AG04449 (cell line): ENCODE measurements around the gene BACH2.
A peak's percentile ranks its signal among the peaks of the same experiment; 100 is the strongest.

Experiments used
- CTCF ChIA-PET: fragments of 350-600 bp; formaldehyde crosslinking; extraction: SDS; loops from one replicate; lab custom pipeline; 2021; ENCODE audit warnings: antibody characterized with exemption; lab: Yijun Ruan, JAX
- POLR2A ChIA-PET: fragments of 400-600, 350-600 bp; formaldehyde crosslinking; extraction: SDS; loops from one replicate; lab custom pipeline; 2020; ENCODE audit warnings: antibody characterized with exemption, inconsistent platforms; lab: Yijun Ruan, JAX
- DNase-seq: peaks from one replicate; pipeline ENCODE4 v3.0.0-alpha.2; 2010; ENCODE audit warnings: low read depth, low spot score
- H3K4me3 ChIP-seq: 2 replicates; pipeline ENCODE4 v1.5.1; 2011; ENCODE audit warnings: low read depth, mild to moderate bottlenecking, control low read depth, low read length
- TF ChIP-seq, protein P1 (sequence below): IDR thresholded peaks from one replicate; pipeline ENCODE4 v1.5.1; 2011; ENCODE audit warnings: mild to moderate bottlenecking, moderate library complexity, low read length, control low read depth, inconsistent platforms; ENCODE audit not compliant: insufficient read depth; ENCODE audit errors: missing control alignments

BACH2 gene

DNA sequence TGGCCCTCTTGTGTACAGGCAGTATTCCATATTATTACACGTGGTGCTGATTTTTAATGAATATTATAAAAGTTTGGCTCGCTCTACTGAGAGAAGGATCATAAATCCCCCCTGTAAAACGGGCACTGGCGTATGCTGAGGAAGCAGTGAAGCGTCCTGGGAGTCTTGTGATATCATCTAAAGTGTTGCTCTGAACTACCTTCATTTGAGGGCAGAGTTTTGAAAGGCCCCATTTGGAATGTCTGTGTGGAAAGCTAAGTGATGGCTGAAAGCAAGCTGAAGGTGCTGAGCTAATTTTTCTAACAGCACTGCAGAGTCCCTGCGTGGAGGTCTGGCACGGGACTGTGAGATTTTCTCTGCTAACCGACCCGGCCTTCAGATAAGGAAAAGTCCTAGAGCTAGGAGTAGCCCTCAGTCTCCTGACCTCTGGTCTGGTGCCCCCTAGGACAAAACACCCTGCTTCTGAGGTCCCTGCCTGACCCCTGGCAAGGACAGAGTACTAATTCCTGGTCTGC lies 1.3 kb upstream of the BACH2 start:
- ChIA-PET CTCF (interaction anchor here (1.4 to 1.6 kb wide), 4 partner anchors 11 to 359 kb away, joined by 3 read pairs; no protein-coding TSS in a partner anchor), POLR2A (no interaction called here)
- TF ChIP-seq, protein P1, sequence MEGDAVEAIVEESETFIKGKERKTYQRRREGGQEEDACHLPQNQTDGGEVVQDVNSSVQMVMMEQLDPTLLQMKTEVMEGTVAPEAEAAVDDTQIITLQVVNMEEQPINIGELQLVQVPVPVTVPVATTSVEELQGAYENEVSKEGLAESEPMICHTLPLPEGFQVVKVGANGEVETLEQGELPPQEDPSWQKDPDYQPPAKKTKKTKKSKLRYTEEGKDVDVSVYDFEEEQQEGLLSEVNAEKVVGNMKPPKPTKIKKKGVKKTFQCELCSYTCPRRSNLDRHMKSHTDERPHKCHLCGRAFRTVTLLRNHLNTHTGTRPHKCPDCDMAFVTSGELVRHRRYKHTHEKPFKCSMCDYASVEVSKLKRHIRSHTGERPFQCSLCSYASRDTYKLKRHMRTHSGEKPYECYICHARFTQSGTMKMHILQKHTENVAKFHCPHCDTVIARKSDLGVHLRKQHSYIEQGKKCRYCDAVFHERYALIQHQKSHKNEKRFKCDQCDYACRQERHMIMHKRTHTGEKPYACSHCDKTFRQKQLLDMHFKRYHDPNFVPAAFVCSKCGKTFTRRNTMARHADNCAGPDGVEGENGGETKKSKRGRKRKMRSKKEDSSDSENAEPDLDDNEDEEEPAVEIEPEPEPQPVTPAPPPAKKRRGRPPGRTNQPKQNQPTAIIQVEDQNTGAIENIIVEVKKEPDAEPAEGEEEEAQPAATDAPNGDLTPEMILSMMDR: no peak
- no peak overlapping the region for H3K4me3 ChIP-seq
- no peak for DNase-seq

DNA sequence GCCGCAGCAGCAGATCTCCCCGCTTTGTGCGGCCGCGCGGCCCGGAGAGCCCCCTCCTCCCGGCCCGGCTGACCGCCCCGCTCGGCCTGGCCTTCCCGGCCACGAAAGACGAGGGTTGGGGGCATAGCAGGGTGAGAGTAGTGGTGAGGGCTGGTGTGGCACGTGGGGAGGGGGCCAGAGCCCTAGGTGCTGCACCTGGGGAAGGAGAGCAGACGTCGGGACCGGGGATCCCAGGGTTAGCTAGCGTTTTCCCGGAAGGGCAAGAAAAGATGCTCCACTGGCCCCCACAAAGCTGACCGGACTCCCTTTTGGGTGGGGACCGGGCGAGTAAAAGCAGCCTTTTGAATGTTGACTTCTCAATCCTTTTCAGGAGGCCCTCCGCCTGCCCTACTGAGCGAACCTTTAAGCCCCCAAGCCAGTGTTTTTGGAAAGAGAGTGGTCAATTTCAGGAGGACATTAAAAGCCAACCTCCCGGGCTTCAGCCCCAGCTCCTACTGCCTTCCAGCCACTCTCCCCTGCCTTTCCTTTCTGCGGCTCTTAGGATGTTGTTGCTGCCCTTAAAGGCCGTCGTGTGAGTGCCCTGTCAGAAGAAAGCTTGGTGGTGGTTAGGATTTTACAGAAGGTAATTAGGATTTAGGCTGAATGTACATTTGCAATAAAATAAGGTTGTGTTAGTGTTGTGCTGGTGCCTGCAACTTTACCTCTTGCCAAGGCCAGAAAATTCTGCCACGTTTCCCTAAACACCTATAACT lies 648 bp upstream of the BACH2 start:
- no peak for DNase-seq
- POLR2A ChIA-PET: interaction anchor here (0.6 kb wide), 2 partner anchors 12 to 139 kb away, joined by 3 read pairs; no protein-coding TSS in a partner anchor
- TF ChIP-seq, protein P1: no peak
- H3K4me3 ChIP-seq: peak overlapping the region; percentile 62
- CTCF ChIA-PET: interaction anchor here (1.4 to 1.6 kb wide), 4 partner anchors 11 to 359 kb away, joined by 3 read pairs; no protein-coding TSS in a partner anchor

DNA sequence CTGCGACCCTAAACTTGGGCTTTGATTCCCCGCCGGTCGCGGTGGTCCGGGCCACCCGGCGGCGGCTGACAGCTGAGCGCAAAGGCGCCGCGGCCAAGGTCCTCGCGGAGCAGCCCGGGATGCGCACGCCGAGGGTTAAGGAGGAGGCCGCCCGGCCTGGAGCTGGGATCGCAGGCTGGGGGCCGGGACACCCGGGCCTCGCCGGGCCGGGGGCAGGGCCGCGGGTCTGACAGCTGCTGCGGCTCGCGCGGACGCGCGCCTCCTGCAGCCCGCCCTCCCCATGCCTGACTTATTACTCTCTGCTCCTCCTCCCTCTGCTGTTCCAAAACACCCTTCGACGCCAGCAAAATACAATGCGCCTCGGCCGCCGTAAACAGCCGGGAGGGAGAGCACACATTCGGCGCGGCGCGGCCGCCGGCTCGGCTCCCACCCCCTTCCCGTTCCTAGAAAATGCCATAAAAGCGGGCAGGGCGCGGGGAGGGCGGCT lies 746 bp downstream of the BACH2 start:
- ChIA-PET POLR2A (interaction anchor here (0.7 to 1.3 kb wide), 2 partner anchors 77 to 309 kb away, joined by 3 to 4 read pairs; no protein-coding TSS in a partner anchor), CTCF (interaction anchor here (1.0 to 1.8 kb wide), 9 partner anchors 10 to 355 kb away, joined by 3 to 8 read pairs (median 4); no protein-coding TSS in a partner anchor)
- TF ChIP-seq, protein P1: peak; percentile 2
- DNase-seq: no peak
- H3K4me3 ChIP-seq: peak overlapping the region; percentile 62

DNA sequence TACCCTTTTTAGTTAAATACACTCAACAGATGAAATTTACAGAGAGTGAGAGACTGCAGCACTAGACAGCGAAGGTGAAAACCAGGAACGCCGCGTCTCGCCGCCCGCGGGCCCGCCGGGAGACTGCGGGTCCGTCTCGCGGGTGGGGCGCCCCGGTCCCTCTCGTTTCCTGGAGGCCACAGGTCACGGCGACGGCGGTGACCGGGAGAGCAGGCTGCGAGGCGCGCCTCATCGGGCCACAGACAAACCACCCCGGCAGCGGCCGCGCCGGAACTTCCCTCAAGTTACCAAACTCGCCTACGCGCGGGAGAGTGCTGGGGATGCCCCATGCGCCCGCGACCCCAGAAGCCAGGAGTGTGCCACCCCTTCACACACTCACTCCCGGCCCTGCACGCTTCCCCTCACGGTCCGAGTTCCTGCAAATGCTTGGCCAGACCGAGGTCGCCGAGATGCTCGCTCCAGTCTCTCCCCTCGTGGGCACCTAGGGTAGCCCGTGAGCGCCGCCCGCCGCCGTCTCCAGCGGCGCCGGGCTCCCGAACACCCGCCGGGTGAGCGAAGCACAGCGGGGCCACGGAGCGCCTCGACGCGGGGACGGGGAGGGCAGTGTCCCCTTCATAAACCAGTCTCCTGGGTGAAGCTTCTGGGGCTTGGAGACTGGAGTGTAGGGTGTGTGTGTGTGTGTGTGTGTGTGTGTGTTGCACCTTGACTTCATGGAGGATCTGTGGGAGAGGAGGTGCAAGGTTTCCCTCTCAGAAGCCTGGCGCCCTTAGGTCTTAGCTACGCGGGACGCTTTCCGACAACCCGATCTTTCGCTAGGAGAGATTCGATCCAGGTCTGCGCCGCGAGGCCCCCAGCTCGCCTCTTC lies 1.4 kb downstream of the BACH2 start:
- TF ChIP-seq, protein P1: peak; percentile 22
- DNase-seq: no peak
- CTCF ChIA-PET: interaction anchor here (1.0 to 1.8 kb wide), 8 partner anchors 11 to 355 kb away, joined by 3 to 8 read pairs (median 4); no protein-coding TSS in a partner anchor
- POLR2A ChIA-PET: interaction anchor here (0.7 to 1.3 kb wide), 2 partner anchors 76 to 308 kb away, joined by 3 to 4 read pairs; no protein-coding TSS in a partner anchor
- H3K4me3 ChIP-seq: peak overlapping the region; percentile 62

DNA sequence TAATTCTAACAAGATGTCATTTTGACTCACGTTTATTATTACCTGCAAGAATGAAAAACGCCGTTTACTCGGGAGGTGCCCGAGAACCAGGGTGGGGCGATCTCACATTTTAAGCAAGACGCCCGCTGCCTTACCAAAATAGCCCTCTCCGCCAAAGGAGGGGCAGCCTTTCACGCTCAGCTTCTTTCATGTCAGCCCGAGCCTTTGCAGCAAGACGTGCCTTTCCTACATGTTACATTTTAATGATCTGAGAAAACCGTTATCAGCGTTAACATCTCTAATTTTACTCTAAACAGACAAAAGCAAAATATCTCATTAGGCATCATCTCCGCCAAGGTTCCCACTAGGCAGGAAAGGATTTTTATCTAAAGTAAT lies 2.0 kb downstream of the BACH2 start:
- POLR2A ChIA-PET: interaction anchor here (0.6 kb wide), 1 partner anchor 67 kb away, joined by 3 read pairs; no protein-coding TSS in a partner anchor
- DNase-seq: no peak
- TF ChIP-seq, protein P1: no peak
- peak overlapping the region; percentile 62; the same call in 1 of the 2 replicates for H3K4me3 ChIP-seq
- CTCF ChIA-PET: interaction anchor here (1.2 kb wide), 1 partner anchor 354 kb away, joined by 3 read pairs; no protein-coding TSS in a partner anchor
